NCI-H446 treated with DMSO at 0.1 percent for 48 hours (cell line): Measurements from ENCODE around the gene FSTL5.

ENCODE experiments used
- DNase-seq: peaks from one replicate; lab custom pipeline; 2025; lab: John Stamatoyannopoulos, UW

Gene FSTL5

DNA sequence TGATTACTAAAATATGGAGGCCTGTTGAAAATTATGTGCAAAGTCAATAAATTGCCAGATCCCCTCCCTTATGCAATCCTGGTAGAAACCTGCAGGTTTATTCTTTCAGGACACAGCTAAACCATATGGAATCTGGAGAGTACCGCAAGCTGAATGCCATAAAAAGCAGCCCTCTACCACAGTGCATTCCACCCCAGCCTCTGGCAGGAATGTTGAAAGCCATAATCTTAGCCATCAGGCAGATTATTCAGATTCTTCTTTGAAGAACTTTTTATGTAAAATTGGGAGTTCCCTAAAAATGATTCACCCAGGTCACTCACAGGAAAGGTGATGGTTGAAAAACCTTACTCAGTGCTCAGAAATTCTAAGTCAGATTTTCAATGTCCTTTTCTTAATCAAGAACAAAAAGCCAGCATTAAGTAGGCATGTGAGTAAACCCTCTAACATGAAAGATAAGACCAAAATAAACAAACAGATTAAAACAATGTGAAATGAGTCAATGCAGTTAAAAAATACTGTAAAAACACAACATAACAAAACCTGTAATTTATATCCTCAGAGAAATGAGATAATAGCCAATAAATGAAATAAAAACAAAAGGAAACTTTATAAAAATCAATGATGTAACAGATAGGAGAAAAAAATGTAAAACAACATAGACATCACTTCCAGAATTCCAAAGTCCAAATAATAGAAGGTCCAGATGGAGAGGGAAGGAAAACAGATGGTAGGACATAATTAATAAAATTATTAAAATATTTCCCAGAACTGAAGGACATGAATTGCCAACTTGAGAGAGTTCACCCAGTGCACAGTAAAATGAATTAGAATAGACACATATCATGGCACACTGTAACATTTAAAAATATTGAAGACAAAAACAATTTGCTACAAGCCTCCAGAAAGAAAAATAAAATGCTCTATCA lies 226.9 kb downstream of the FSTL5 start:
- DNase-seq, result no peak

- no peak for DNase-seq
These were observed 232.7 kb downstream of the FSTL5 start for GRCh38 chr4:161931089-161931488.

- no peak for DNase-seq
These were observed 233.8 kb downstream of the FSTL5 start for GRCh38 chr4:161929956-161930355.

DNA sequence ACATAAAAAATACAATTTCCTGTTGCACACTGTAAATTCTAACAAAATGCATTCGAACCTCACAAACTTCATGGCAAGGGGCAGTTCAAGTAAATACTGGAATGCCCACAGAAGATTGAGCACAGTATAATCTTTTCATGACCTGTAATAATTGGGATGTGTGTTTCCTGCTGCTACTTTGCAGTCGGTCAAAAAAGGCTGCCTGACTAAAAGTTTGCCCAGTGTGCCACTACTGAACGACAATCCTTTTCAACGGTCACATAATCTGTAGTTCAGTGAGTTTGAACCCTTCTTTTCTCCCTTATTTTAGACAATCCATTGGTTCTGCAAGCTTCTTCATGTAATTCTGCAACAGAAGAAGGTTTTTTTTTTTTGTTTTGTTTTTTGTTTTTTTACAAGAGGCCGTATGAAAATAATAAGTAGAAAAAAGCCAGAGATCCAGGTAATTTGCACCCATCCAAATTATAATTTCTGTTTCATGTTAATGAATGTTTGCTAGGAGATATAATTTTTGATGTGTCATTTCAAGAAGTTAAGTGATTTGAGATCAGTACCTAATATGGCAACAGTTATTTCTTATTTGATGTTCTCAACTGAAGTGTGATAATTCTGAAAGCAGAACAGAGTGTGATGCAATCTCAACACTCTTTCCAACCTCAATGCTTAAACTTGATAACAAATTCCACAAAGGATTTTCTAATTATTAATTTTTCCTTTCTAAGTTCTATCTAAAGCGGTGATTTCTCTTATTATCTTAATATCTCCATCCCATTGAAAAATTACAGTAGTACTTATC lies 237.6 kb downstream of the FSTL5 start:
- DNase-seq, result no peak

DNA sequence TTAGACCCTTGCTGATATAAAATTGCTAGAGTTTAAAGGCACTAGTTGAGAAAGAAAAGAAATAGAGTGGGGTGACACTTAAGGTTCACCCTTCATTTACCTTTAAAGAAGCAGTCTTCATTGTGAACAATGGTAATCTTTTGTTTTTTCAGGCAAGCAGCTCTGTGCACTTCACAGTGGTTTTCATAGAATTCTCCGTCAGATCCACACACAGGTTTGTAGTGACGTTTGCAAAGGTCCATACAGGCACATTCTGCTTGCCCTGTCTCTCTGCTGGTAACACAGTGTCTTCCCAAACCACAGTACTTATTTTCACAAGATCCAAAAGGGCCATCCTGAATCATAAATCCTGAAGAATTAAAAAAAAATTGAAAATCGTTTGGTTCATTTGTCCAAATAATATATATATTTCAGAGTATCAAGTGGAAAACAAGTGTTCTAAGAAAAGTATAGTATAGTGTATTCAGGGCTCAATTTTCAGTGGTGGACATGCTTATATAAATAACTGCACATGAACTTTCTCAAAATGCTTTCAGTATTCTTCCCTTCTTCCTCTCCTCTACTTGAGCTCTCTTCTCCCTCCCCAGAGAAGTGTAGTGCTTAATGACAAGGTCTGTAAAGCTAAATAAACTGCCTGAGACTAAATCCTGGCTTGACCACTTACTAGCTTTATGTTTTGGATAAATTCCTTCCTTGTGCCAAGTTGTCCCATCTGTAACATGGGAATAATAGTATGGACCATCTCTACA lies 243.3 kb downstream of the FSTL5 start:
- no peak for DNase-seq

DNA sequence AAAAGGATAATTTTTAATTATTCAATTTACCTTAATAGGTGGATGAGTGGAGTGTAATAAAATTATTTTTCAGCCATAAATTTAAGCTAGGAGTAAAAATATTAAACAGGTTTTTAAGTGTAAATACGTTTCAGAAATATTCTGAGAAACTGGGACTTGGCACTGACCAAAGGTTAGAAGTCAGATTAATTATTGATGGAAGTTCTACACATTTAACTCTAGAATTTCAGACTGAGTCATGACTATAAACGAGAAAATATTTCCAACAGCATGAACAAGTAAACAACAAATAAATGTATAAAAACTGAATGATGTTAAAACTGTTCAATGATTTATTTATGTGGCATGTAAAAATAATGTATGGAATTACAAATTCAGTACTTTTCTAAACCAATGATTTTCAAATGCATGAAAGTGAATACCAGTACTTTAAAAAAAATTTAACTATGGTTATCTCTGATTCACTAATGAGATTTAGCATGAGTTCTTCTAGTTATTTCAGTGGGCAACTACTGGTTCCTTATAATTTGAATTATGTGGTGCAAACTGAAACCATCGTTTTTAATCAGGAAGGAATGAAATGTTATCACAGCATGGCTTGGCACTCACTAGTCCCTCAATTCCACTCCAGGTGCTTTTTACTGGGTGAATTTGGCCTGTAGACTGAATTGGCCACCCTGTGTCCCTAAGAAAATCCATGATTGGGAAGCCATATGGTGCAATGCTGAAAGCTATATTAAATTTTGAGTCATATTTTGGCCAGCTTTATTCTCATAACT lies 244.2 kb downstream of the FSTL5 start:
- no peak for DNase-seq

DNA sequence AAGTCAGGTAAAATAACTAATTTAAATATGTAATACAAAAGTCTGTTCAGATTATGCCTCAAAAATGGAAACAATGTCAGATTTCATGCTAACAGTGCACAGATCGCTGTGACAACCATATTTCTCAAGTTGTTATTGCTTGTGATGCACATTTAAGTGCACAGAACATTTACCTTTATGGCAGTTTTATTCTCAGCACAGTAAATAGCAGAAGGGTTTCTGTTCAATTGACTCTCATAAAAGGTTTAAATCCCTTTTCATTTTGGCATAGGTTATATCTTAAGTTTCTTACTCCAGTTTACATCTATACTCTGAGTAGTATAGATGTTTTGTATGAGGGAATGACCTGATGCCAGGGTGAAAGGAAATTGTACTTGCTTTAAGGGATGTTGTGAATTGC lies 247.8 kb downstream of the FSTL5 start:
- no peak for DNase-seq

- DNase-seq, result no peak
These were observed 256.2 kb downstream of the FSTL5 start for GRCh38 chr4:161907590-161907955.

GRCh38 chr4:161906836-161907589 lies 256.8 kb downstream of the FSTL5 start:
- no peak for DNase-seq

DNA sequence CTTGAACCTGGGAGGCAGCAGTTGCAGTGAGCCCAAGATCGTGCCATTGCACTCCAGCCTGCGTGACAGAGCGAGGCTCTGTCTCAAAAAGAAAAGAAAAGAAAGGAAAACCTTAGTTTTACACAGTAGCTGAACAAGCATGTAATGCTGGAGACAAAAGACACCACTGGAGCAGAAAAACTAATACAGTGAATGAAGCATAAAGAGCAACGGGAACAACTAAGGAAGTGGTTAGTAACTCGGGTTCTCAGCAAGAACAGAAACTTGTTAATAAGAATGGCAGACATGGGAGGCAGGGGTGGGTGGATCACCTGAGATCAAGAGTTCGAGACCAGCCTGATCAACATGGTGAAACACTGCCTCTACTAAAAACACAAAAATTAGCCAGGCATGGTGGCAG lies 263.7 kb downstream of the FSTL5 start:
- no peak for DNase-seq

GRCh38 chr4:161894493-161895167 lies 269.2 kb downstream of the FSTL5 start:
- DNase-seq, result no peak

DNA sequence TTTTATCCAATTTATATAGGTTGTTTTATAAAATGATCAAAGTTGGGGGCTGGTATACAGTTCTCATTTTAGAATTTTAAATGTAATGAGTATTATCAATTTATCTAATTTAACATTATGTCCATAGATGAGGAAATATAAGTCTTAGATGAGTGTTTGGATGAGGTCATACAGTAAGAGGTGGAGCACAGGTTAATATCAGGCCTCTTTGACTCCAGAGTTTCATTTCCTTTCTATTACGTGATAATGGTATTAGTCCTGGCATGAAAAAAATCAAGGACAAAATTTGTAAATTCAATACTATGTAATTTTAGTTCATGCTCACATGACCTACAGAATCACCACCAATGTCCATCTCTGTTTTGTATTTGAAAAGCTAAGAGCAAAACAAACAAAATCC lies 269.8 kb downstream of the FSTL5 start:
- DNase-seq, result no peak

- DNase-seq, result no peak
These were observed 270.2 kb downstream of the FSTL5 start for GRCh38 chr4:161893566-161893965.

DNA sequence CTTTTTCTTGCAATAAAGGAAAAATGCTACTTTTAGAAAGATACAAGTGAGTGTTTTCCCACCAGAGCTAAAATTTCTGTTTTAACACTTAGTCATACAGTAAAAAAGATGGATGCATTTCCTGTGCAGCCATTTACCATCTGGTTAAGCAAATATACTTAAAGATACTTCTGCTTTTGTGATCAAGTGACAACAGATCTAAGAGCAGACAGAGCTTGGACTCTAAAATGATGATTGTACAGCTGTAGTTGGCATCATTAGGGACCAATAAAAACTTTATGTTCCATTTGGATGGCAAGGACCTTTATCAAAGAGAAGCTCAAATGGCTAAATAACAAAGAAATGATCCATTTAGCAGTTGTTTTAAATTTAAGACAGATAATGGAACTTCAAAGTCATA lies 270.8 kb downstream of the FSTL5 start:
- DNase-seq, result no peak

DNA sequence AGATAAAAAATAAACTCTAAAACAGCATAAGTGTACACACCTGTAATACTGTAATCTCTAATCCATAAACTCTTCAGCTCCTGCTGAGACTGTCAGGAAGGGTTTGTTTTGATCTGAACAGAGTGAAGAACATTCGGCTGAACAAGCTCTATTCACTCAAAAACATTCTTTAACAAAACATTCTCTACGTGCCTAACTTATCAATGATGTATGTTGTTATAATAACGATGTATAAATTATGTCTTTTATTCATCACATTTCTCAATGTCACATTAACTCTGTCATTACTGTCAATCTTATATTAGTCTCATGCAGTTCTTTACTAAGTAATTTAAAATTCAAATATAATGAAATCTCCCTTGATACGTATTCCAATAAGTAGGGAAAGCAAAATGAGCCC lies 280.6 kb downstream of the FSTL5 start:
- DNase-seq, result no peak

DNA sequence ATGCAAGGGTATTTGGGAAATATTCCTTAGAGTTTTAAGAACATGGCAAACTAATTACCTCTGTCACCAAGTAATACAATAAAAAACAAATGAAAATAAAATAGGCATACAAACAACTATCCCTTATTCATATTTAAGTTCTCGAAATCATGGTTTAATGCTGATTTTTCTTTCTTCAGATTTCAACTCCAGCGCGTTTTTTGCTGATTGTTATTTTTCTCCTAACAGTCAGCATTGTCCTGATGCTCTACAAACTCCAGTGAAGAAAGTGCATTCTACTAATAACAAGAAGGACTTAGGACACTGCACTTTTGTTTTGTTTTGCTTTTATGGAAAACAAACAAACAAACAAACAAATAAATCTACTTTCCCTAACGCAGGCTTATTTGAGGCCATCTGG lies 282.4 kb downstream of the FSTL5 start:
- no peak for DNase-seq

- DNase-seq, result no peak
These were observed 294.3 kb downstream of the FSTL5 start for GRCh38 chr4:161869511-161869910.

GRCh38 chr4:161856711-161857326 lies 307.0 kb downstream of the FSTL5 start:
- no peak for DNase-seq

GRCh38 chr4:161850631-161851030 lies 313.2 kb downstream of the FSTL5 start:
- no peak for DNase-seq

DNA sequence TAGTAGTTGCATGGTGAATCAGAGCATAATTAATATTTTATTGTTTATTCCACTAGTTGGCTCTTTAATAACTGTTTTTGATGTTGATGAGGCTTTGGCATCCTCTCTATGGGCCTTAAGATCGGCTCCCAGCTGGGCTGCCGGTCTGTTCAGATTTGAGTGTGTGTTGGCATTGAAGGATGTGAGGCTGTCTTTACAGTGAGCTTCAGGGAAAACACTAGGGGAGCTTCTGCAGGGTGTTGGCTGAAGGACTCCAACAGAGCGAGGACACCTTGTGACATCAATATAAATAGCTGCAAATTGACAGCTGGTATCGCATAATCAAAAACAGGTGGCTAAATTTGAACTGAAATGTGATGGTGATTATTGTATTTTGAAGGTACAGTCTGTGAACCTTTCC lies 322.0 kb downstream of the FSTL5 start:
- no peak for DNase-seq
